ENCODE measurements around the gene CEP72.
"Not testable (repeated sequence)": the region's sequence is repeated elsewhere in the genome, so short reads cannot be mapped to it uniquely, and the experiment has no call there.

Gene CEP72

GRCh38 chr5:581941-582340 is 30.2 kb upstream of the CEP72 start:
- Histone ChIP-seq H3K9me2 (replicated peaks; ENCODE audit: control insufficient read depth, low read length) (no peaks in the 10 kb centered on the region), H3K4me1 (ENCODE audit: control insufficient read depth, low read length) (no peaks in the 10 kb centered on the region), H3K4me3 (ENCODE audit: low read length) (no peak overlapping the region), H3K9me3 (ENCODE audit: control insufficient read depth, insufficient read depth, low read length) (no peaks in the 10 kb centered on the region; the same call in 1 of the 2 replicates), H4K20me1 (ENCODE audit: control insufficient read depth, insufficient read depth, low read depth, low read length) (no peaks in the 10 kb centered on the region), H3K27ac (ENCODE audit: low read depth, low read length) (no peak overlapping the region), H3K36me3 (ENCODE audit: control insufficient read depth, low read length) (no peaks in the 10 kb centered on the region), H3F3A (ENCODE audit: control insufficient read depth, insufficient read depth) (no peaks in the 10 kb centered on the region), H3K27me3 (ENCODE audit: control insufficient read depth, low read length) (peaks cover 5% of the 10 kb centered on the region; the same call in 1 of the 2 replicates), H3K4me2 (ENCODE audit: low read length) (no peak overlapping the region), H3K79me2 (ENCODE audit: control insufficient read depth, low read length) (no peaks in the 10 kb centered on the region)
- TF ChIP-seq EZH2phosphoT487 (IDR thresholded peaks at IDR 0.05; ENCODE audit: borderline replicate concordance, low read length) (no peak), CTCF (IDR thresholded peaks at IDR 0.05; ENCODE audit: low read depth, low read length, poor library complexity, severe bottlenecking) (no peak)

- not testable (repeated sequence) for H3K9me3 ChIP-seq (ENCODE audit: control insufficient read depth, insufficient read depth, low read length); H3K4me2 ChIP-seq (ENCODE audit: low read length); H3K36me3 ChIP-seq (ENCODE audit: control insufficient read depth, low read length); H3F3A ChIP-seq (ENCODE audit: control insufficient read depth, insufficient read depth); H4K20me1 ChIP-seq (ENCODE audit: control insufficient read depth, insufficient read depth, low read depth, low read length); H3K27ac ChIP-seq (ENCODE audit: low read depth, low read length); H3K4me1 ChIP-seq (ENCODE audit: control insufficient read depth, low read length); H3K27me3 ChIP-seq (ENCODE audit: control insufficient read depth, low read length); H3K9me2 ChIP-seq (replicated peaks; ENCODE audit: control insufficient read depth, low read length); H3K79me2 ChIP-seq (ENCODE audit: control insufficient read depth, low read length); H3K4me3 ChIP-seq (ENCODE audit: low read length)
Observed at GRCh38 chr5:582445-582844, 29.7 kb upstream of the CEP72 start.

- TF ChIP-seq EZH2phosphoT487 (IDR thresholded peaks at IDR 0.05; ENCODE audit: borderline replicate concordance, low read length) (no peak), CTCF (IDR thresholded peaks at IDR 0.05; ENCODE audit: low read depth, low read length, poor library complexity, severe bottlenecking) (no peak)
- Histone ChIP-seq H3K27ac (ENCODE audit: low read depth, low read length) (no peak overlapping the region), H3K4me1 (ENCODE audit: control insufficient read depth, low read length) (no peaks in the 10 kb centered on the region), H3K9me2 (replicated peaks; ENCODE audit: control insufficient read depth, low read length) (no peaks in the 10 kb centered on the region), H3K4me3 (ENCODE audit: low read length) (no peak overlapping the region), H3K79me2 (ENCODE audit: control insufficient read depth, low read length) (no peaks in the 10 kb centered on the region), H3F3A (ENCODE audit: control insufficient read depth, insufficient read depth) (no peaks in the 10 kb centered on the region), H3K4me2 (ENCODE audit: low read length) (no peak overlapping the region), H3K36me3 (ENCODE audit: control insufficient read depth, low read length) (no peaks in the 10 kb centered on the region), H3K9me3 (ENCODE audit: control insufficient read depth, insufficient read depth, low read length) (no peaks in the 10 kb centered on the region), H3K27me3 (ENCODE audit: control insufficient read depth, low read length) (peaks cover 5% of the 10 kb centered on the region; the same call in 1 of the 2 replicates), H4K20me1 (ENCODE audit: control insufficient read depth, insufficient read depth, low read depth, low read length) (no peaks in the 10 kb centered on the region)
Observed at GRCh38 chr5:582936-583635, 29.1 kb upstream of the CEP72 start.

DNA sequence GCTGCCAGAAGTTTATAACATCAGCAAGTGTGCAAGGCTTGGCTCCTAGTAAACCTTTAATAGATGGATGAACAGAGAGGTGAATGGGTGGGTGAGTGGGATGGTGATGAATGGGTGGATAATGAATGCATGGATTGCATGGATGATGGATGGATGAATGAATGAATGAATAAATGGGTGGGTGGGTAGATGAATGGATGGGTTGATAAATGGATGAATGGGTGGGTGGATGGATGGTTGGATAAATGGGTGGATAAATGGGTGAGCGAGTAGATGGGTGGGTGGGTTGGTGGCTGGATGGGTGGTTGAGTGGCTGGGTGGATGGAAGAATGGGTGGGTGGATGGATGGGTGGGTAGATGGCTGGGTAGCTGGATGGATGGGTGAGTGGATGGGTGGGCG is 28.5 kb upstream of the CEP72 start:
- H3K4me3 ChIP-seq (ENCODE audit: low read length): no peak overlapping the region
- H4K20me1 ChIP-seq (ENCODE audit: control insufficient read depth, insufficient read depth, low read depth, low read length): no peaks in the 10 kb centered on the region
- H3K9me3 ChIP-seq (ENCODE audit: control insufficient read depth, insufficient read depth, low read length): no peaks in the 10 kb centered on the region
- H3K4me2 ChIP-seq (ENCODE audit: low read length): no peak overlapping the region
- no peaks in the 10 kb centered on the region for H3F3A ChIP-seq (ENCODE audit: control insufficient read depth, insufficient read depth)
- H3K4me1 ChIP-seq (ENCODE audit: control insufficient read depth, low read length): no peaks in the 10 kb centered on the region
- peaks cover 2% of the 10 kb centered on the region; the same call in 1 of the 2 replicates for H3K27me3 ChIP-seq (ENCODE audit: control insufficient read depth, low read length)
- no peaks in the 10 kb centered on the region for H3K36me3 ChIP-seq (ENCODE audit: control insufficient read depth, low read length)
- no peaks in the 10 kb centered on the region for H3K9me2 ChIP-seq (replicated peaks; ENCODE audit: control insufficient read depth, low read length)
- TF ChIP-seq EZH2phosphoT487 (IDR thresholded peaks at IDR 0.05; ENCODE audit: borderline replicate concordance, low read length) (no peak), CTCF (IDR thresholded peaks at IDR 0.05; ENCODE audit: low read depth, low read length, poor library complexity, severe bottlenecking) (no peak)
- H3K79me2 ChIP-seq (ENCODE audit: control insufficient read depth, low read length): no peaks in the 10 kb centered on the region
- no peak overlapping the region for H3K27ac ChIP-seq (ENCODE audit: low read depth, low read length)
